ENCODE results near the gene CNTRL.
"Not testable (repeated sequence)": the region's sequence is repeated elsewhere in the genome, so short reads cannot be mapped to it uniquely, and the experiment has no call there.

CNTRL gene, protein sequence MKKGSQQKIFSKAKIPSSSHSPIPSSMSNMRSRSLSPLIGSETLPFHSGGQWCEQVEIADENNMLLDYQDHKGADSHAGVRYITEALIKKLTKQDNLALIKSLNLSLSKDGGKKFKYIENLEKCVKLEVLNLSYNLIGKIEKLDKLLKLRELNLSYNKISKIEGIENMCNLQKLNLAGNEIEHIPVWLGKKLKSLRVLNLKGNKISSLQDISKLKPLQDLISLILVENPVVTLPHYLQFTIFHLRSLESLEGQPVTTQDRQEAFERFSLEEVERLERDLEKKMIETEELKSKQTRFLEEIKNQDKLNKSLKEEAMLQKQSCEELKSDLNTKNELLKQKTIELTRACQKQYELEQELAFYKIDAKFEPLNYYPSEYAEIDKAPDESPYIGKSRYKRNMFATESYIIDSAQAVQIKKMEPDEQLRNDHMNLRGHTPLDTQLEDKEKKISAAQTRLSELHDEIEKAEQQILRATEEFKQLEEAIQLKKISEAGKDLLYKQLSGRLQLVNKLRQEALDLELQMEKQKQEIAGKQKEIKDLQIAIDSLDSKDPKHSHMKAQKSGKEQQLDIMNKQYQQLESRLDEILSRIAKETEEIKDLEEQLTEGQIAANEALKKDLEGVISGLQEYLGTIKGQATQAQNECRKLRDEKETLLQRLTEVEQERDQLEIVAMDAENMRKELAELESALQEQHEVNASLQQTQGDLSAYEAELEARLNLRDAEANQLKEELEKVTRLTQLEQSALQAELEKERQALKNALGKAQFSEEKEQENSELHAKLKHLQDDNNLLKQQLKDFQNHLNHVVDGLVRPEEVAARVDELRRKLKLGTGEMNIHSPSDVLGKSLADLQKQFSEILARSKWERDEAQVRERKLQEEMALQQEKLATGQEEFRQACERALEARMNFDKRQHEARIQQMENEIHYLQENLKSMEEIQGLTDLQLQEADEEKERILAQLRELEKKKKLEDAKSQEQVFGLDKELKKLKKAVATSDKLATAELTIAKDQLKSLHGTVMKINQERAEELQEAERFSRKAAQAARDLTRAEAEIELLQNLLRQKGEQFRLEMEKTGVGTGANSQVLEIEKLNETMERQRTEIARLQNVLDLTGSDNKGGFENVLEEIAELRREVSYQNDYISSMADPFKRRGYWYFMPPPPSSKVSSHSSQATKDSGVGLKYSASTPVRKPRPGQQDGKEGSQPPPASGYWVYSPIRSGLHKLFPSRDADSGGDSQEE (N-terminal part only)

DNA sequence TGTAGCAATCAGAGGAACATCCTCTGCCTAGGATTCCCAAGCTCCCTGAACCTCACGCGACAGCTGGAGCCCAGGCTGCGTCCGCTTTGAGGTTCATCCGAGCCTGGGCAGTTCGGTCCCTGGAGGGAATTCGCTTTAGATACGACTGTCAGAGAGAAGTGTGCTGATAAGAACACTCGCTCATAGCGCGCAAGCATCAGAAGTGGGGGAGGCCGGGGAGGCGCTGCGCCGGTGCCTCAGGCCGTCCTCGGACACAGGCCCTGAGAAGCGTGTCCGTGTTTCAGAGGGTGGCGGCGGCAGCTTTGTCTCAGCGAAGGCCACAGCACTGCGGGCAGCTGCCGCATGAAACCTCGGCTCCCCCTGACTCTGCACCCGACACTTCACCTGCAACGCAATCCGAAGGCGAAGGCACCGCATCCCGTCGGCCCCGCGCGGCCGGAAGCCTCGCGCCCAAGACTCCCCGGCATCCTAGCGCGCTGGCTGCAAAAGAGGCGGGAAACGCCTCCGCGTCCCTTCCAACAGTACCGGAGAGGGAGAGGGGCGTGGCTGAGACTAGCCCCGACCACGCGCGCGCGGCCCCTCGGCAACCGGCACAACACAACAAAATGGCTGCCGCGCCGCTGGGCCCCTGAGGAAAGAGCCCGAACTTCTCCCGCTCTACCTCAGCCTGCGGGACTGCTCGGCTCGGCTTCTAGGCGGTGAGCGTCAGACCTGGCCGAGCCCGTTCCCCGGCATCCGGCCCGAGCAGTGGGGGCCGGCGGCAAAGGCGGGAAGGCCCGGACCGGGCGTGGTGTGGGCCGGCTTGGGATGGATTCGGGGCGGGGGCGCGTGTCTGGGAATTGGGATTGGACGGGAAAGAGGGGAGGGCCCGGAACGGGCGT is at the start of gene CNTRL:
Gene CNTRL, plus strand, starts transcription at position 586 of the 881 bp plus-strand sequence. CDS start 13,372 bp downstream, outside the sequence.
- peak; percentile 44 for DNase-seq (ENCODE audit: low read depth)

DNA sequence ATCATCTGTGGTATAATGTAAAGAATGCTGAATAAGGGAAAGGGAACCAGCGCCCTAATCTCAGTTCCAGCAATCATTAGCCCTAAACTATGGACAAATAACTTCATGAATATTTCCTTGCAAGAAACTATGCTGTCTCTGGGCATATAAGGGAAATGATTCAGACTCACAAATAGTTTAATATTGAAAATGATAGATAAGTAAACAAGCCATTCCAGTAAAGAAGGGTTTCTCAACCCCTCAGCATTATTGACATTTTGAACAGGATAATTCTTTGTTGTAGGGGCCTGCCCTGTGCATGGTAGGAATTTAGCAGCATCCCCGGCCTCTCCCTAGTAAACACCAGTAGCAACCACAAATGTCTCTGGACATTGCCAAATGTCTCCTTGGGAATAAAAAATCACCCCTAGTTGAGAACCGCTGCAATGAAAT is 48.5 kb upstream of the CNTRL start:
- DNase-seq (ENCODE audit: low read depth) = peak; percentile 22

DNA sequence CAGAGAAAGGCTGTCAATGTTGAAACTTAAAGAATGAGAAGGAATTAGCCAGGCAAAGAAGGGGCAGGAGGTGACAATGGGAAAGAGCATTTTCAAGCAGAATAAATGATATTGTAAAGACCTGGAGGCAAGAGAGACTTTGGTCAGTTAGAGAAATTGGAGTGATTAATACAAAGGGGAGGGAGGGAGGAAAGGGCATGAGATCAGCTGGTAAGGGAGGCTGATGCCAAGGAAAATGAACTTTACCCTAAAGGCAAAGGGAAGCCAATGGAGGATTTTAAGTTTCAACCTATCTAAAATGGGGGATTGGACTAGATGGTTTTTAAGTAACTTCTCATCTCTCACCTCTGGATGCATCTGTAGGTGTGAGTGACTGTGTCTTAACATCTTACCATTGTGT is 48.0 kb upstream of the CNTRL start:
- DNase-seq (ENCODE audit: low read depth) = no peak

DNA sequence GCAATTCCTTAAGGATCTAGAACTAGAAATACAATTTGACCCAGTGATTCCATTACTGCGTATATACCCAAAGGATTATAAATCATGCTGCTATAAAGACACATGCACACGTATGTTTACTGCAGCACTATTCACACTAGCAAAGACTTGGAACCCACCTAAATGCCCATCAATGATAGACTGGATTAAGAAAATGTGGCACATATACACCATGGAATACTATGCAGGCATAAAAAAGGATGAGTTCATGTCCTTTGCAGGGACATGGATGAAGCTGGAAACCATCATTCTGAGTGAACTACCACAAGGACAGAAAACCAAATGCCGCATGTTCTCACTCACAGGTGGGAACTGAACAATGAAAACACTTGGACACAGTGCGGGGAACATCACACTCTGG is 46.5 kb upstream of the CNTRL start:
- DNase-seq (ENCODE audit: low read depth) = not testable (repeated sequence)

DNA sequence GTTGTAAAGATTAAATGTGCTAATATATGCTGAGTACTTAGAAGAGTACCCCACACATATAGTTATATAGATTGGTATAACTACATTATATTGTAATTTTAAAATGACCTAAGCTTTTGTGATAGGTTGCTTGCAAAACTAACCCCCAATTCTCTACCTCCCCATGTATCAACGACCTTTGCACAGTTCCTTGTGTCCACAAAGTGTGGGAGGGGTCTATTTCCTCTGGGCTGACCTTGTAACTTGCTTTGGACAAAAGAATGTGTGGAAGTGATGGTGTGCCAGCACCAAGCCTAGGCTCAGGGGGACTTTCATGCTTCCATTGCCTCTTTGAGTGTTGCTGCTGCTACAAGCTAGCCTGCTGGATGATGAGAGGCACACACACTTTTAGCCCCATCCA is 45.3 kb upstream of the CNTRL start:
- DNase-seq (ENCODE audit: low read depth) = no peak

DNA sequence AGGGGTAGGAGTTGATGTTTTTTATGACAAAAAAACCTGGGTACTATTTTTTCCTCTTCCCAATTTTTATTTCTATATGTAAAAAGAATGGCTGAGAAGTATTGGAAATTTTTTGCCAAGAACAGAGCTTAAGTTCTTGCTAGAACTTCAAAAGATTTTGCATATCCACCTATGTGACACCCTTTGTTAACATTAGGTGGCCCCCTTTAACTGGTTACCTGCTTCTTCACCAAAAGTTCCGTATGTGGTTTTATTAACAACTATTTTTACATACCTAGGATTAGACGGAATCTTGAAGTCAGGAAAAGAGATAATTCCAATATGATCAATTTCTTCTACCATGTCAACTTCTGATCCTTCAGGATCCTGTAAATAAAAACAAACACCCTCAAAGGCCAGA is 40.2 kb upstream of the CNTRL start:
- DNase-seq (ENCODE audit: low read depth) = no peak

DNA sequence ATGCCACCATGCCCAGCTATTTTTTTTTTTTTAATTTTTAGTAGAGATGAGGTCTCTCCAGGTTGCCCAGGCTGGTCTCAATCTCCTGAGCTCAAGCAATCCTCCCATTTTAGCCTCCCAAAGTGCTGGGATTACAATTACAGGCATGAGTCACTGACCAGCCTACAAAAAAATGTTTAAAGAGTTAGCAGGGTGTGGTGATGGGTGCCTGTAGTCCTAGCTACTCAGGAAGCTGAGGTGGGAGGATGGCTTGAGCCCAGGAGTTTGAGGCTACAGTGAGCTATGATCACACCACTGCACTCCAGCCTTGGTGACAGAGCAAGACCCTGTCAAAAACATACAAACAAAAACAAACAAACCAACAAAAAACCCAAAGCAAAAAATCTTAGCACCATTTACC is 39.0 kb upstream of the CNTRL start:
- DNase-seq (ENCODE audit: low read depth) = not testable (repeated sequence)

DNA sequence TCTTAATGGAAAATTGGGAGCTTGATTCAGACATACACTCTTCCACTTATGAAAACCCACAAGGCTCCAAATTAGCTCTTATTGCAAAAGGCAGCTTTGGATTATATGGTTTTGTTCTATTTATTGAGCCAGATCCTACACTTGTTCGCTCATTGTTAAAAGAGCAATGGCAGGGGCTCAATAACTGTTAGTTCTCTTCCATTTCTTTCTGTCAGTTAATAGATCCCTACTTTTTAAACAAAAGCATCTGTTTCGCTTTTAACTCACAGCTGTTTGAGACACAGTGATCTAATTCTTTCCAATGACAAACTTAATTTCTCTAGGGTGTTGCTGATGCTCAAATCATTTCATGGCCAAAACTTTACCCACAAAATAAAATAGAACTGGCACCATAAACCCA is 36.4 kb upstream of the CNTRL start:
- DNase-seq (ENCODE audit: low read depth) = no peak

DNA sequence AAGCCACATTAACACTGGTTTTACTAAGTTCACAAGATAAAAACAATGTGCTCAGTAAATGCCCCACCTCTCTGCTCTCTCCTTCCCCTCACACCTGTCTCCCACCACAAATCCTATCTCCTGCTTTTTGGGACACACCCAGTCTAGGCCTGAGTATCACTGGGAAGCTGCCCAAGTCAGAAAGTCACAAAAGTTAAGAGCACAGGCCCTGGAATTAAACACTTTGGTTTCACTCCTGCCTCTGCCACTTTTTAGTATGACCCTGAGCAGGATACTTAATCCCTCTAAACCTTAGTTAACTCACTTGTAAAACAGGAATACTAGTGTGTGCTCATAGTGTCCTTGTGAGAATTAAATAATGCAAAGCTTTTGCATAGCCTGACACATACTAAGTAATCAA is 36.0 kb upstream of the CNTRL start:
- no peak for DNase-seq (ENCODE audit: low read depth)

DNA sequence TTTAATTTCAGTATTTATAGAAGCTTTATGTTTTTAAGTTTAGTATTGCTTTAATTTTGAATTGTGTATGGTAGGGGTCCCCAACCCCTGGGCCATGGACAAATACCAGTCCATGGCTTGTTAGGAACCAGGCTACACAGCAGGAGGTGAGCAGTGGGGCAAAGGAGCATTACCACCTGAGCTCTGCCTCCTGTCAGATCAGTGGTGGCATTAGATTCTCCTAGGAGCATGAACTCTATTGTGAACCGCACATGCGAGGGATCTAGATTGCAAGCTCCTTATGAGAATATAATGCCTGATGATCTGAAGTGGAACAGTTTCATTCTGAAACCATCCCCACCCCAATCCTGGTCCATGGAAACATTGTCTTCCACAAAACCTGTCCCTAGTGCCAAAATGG is 26.6 kb upstream of the CNTRL start:
- no peak for DNase-seq (ENCODE audit: low read depth)

DNA sequence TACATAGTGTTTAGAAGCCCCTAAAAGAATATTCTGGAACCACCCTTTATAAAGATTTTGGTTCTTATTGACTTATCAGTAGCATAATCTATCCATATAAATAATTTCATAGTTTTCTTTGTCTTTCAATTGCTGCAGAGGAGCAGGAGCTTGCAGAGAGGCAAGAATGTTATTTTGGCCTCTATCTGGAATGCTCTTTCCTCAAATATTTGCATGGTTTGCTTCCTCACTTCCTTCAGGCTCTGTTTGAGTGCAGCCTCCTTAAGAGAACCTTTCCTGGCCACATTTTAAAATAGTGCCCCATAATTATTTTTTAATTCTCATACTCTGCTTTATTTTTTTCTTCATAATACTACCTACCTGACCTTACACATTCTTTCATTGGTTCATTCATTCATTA is 26.1 kb upstream of the CNTRL start:
- no peak for DNase-seq (ENCODE audit: low read depth)

DNA sequence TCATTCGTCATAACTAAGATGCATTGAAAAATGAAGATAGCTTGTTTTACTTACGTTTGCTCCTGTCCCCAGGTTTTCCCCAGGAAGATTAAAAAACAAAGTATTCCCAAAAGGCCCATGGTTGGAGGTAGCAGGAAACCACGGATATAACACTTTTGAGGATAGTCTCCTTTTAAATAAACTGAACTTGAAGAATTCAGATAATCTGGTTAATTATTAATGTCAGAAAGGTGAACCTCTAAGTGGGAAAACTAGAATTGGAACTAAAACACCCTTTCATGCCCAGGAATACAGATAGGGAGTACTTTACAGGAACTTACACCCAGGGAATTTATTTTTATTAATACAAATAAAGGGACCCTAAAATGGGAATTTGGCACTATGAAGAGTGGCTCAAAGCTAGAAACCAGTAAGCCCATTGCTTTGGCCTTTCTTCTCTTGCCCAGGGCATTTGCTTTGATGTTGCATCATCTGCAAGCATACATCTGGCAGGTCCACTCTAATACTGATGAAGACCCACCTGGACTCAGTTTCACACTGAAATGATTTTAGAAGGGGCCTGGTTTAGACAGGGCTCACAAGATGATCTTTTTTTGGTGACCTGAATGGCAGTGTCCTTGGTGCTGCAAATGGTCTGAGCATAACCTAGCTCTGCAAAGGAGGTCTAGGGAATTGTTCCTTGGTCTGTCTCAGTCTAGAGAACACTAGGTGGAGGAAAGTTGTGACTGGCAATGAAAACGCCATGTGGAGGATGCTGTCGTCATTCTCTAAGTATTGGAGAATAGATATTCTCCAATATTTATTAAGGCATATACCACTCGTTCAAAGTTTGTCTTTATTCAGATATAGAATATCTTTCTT is 24.4 kb upstream of the CNTRL start, which contains the start of gene C5:
Gene C5, minus strand, starts transcription at position 148 of the 861 bp plus-strand sequence. Its CDS starts 29 bp downstream, at position 119.
- DNase-seq (ENCODE audit: low read depth) = no peak

DNA sequence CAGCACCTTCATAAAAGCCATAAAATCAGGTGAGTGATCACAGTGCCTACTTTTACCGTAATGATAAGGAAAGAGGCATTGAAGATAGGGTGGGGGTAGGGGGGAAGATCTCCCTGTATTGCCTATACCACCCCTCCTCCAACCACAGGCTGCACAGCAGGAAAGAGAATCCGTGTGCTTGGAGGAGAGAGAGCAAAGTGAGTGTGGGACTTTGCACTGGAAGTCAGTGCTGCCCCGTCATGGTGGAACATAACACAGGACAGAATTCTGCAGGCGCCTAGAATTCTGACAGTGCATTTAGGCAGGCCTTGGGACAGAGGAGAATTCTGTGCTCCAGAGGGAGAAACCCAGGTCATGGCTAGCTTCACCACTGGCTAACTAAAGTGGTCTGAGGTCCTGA is 21.2 kb upstream of the CNTRL start:
- no peak for DNase-seq (ENCODE audit: low read depth)

DNA sequence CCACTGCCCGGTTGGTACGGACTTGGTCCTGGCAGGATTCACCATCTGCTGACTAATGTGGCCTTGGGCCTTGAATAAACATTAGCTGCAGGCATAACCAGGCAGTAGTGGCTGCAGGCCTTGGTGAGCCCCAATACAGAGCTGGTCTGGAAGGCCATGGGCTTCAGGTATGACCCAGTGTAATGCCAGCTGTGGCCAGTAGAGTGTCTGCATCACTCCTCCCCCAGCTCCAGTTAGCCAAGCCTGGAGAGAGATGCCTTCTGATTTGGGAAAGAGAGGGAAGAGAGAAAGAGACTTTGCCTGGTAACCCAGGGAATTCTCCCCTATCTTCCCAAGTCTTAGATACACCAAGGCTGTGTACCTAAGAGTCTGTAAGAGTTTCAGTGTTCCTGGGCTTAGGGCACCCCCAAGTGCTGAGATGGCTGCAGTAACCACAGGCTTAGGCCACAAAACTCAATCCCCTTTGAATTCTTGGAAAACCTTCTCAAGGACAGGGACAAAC is 19.1 kb upstream of the CNTRL start:
- no peak for DNase-seq (ENCODE audit: low read depth)

DNA sequence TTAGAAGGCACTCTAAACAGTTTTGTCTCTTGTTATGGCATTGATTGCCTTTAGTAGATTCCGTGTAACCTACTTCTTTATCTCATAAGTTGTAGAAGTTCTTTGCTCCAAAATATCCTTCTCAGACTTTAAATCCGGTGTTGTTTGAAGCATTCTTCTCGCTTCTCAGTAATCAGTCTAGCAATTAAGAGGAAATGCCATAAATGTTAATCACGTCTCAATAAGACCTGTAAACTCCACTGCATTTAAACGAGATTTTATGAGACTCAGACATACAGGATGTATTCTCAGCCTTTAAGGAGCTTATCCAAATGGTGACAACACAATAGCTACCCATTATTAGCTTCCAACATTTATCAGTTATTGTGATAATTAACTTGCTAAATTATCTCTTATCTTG is 16.9 kb upstream of the CNTRL start:
- no peak for DNase-seq (ENCODE audit: low read depth)

DNA sequence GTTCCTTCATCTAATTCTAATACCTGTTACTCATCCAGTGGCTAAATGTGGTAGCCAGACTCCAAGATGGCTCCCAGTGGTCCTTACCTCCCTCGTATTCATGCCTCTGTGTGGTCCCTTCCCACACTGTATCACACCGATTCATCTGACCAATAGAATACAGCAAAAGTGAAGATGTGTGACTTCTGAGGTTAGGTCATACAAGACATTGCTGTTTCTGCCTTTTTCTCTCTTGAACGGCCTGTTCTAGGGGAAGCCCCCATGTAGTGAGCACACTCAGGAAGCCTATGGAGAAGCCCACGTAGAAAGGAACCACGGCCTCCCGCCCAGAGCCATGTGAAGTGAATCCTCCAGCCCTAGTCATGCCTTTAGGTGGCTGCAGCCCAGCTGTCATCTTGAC is 15.2 kb upstream of the CNTRL start:
- no peak for DNase-seq (ENCODE audit: low read depth)

DNA sequence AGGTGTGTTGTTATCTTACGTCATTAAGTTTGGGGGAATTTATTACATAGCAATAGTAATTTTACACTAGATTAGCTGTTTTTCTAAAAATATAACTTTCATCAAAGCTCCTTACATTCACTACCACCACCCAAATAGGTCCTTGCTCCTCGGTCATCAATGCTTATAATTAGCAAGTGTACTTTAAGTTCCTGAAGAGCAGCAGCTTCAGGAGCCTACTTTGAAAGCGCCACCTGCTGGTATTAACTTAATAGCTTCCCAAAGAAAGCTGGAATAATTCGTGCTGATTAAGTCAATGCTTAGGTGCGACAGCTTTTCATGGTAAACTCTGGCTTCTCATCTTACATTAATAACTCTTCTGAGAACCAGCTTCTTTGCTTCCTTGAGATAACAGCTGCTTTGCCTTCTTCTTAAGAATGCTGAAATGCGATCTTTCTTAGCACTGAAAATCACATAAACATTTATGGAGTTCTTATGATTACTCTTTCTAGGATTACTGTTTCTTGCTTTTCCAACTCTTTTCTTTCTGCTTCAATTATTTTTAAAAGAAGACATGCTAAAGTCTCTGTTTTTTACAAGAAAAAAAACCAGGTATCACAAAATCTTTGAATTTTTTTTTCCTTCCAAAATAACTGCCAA is 14.6 kb upstream of the CNTRL start:
- no peak for DNase-seq (ENCODE audit: low read depth)

DNA sequence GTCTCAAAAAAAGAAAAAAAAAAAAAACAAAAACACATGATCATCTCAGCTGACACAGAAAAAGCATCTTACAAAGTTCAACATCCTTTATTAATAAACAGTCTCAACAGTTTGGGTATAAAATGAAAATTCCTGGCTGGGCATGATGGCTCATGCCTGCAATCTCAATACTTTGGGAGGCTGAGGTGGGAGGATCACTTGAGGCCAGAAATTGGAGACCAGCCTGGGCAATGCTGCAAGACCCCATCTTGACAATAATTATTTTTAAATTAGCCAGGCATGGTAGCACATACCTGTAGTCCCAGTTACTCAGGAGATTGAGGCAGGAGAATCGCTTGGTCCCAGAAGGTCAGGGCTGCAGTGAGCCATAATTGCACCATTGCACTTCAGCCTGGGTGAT is 7.9 kb upstream of the CNTRL start:
- DNase-seq (ENCODE audit: low read depth) = no peak

DNA sequence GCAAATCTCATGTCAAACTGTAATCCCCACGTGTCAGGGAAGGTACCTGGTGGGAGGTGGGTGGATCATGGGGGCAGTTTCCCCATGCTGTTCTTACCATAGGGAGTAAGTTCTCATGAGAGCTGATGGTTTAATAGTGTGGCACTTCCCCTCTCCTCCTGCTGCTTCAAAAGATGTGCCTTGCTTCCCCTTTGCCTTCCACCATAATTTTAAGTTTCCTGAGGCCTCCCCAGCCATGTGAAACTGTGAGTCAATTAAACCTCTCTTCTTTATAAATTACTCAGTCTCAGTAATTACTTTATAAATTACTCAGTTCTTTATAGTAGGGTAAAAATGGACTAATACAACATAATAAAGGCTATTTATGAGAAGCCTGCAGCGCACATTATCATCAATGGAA is 7.1 kb upstream of the CNTRL start:
- DNase-seq (ENCODE audit: low read depth) = no peak

DNA sequence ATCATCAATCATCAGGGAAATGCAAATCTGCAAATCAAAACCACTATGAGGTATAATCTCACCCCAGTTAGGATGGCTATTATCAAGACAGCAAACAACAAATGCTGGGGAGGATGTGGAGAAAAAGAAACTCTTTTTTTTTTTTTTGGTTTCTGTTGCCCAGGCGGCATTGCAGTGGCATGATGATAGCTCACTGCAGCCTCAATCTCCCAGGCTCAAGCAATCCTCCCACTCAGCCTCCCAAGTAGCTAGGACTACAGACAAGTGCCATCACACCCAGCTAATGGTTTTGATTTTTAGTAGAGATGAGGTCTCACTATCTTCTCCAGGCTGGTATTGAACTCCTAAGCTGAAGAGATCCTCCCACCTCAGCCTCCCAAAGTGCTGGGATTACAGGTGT is 5.4 kb upstream of the CNTRL start:
- DNase-seq (ENCODE audit: low read depth) = no peak
